ENCODE measurements around the gene EFCAB10.
"Not testable (repeated sequence)": the region's sequence is repeated elsewhere in the genome, so short reads cannot be mapped to it uniquely, and the experiment has no call there.

EFCAB10 gene

GRCh38 chr7:105531792-105532671, 49.3 kb downstream of the EFCAB10 start, which contains the start of gene RINT1:
TSS of gene RINT1 (plus strand) at chr7:105532201. CDS start at chr7:105532316, 115 bp downstream.
- Histone ChIP-seq H3K27ac (ENCODE audit: insufficient read depth, low read length, poor library complexity, severe bottlenecking) (peak within 1 kb of the TSS; percentile 76), H3K9me3 (ENCODE audit: control insufficient read depth, low read length) (no peaks in the 10 kb centered on the region), H3K4me1 (ENCODE audit: control insufficient read depth, insufficient read depth, low read length, poor library complexity, severe bottlenecking) (peaks cover 15% of the 10 kb centered on the region), H3K4me3 (ENCODE audit: insufficient read depth, low read depth, low read length, poor library complexity, severe bottlenecking) (peak within 1 kb of the TSS; percentile 89), H3K27me3 (replicated peaks; ENCODE audit: control insufficient read depth, insufficient read depth, low read length, poor library complexity, severe bottlenecking) (no peaks in the 10 kb centered on the region), H3K36me3 (ENCODE audit: control insufficient read depth, insufficient read depth, low read length) (peaks cover 10% of the 10 kb centered on the region)
- DNase-seq: peak; percentile 74 to 81 (median 78)

GRCh38 chr7:105530546-105530945, 50.7 kb downstream of the EFCAB10 start:
- Histone ChIP-seq H3K36me3 (ENCODE audit: control insufficient read depth, insufficient read depth, low read length) (peaks cover 2% of the 10 kb centered on the region), H3K27ac (ENCODE audit: insufficient read depth, low read length, poor library complexity, severe bottlenecking) (peak overlapping the region; percentile 76), H3K9me3 (ENCODE audit: control insufficient read depth, low read length) (no peaks in the 10 kb centered on the region), H3K4me3 (ENCODE audit: insufficient read depth, low read depth, low read length, poor library complexity, severe bottlenecking) (no peak overlapping the region), H3K27me3 (replicated peaks; ENCODE audit: control insufficient read depth, insufficient read depth, low read length, poor library complexity, severe bottlenecking) (no peaks in the 10 kb centered on the region), H3K4me1 (ENCODE audit: control insufficient read depth, insufficient read depth, low read length, poor library complexity, severe bottlenecking) (peaks cover 13% of the 10 kb centered on the region)
- DNase-seq: no peak

GRCh38 chr7:105530126-105530525, 51.2 kb downstream of the EFCAB10 start:
- Histone ChIP-seq H3K4me1 (ENCODE audit: control insufficient read depth, insufficient read depth, low read length, poor library complexity, severe bottlenecking) (peaks cover 12% of the 10 kb centered on the region), H3K36me3 (ENCODE audit: control insufficient read depth, insufficient read depth, low read length) (no peaks in the 10 kb centered on the region), H3K27me3 (replicated peaks; ENCODE audit: control insufficient read depth, insufficient read depth, low read length, poor library complexity, severe bottlenecking) (no peaks in the 10 kb centered on the region), H3K27ac (ENCODE audit: insufficient read depth, low read length, poor library complexity, severe bottlenecking) (no peak overlapping the region), H3K4me3 (ENCODE audit: insufficient read depth, low read depth, low read length, poor library complexity, severe bottlenecking) (no peak overlapping the region), H3K9me3 (ENCODE audit: control insufficient read depth, low read length) (no peaks in the 10 kb centered on the region)
- no peak for DNase-seq

GRCh38 chr7:105527737-105528136, 53.6 kb downstream of the EFCAB10 start:
- not testable (repeated sequence) for H3K4me3 ChIP-seq (ENCODE audit: insufficient read depth, low read depth, low read length, poor library complexity, severe bottlenecking); DNase-seq; H3K27me3 ChIP-seq (replicated peaks; ENCODE audit: control insufficient read depth, insufficient read depth, low read length, poor library complexity, severe bottlenecking); H3K27ac ChIP-seq (ENCODE audit: insufficient read depth, low read length, poor library complexity, severe bottlenecking); H3K9me3 ChIP-seq (ENCODE audit: control insufficient read depth, low read length); H3K36me3 ChIP-seq (ENCODE audit: control insufficient read depth, insufficient read depth, low read length); H3K4me1 ChIP-seq (ENCODE audit: control insufficient read depth, insufficient read depth, low read length, poor library complexity, severe bottlenecking)

- no peak for DNase-seq
- no peaks in the 10 kb centered on the region for H3K36me3 ChIP-seq (ENCODE audit: control insufficient read depth, insufficient read depth, low read length)
- no peak overlapping the region for H3K4me3 ChIP-seq (ENCODE audit: insufficient read depth, low read depth, low read length, poor library complexity, severe bottlenecking)
- H3K9me3 ChIP-seq (ENCODE audit: control insufficient read depth, low read length): no peaks in the 10 kb centered on the region
- no peak overlapping the region for H3K27ac ChIP-seq (ENCODE audit: insufficient read depth, low read length, poor library complexity, severe bottlenecking)
- H3K27me3 ChIP-seq (replicated peaks; ENCODE audit: control insufficient read depth, insufficient read depth, low read length, poor library complexity, severe bottlenecking): no peaks in the 10 kb centered on the region
- H3K4me1 ChIP-seq (ENCODE audit: control insufficient read depth, insufficient read depth, low read length, poor library complexity, severe bottlenecking): peaks cover 2% of the 10 kb centered on the region
These were observed 56.5 kb downstream of the EFCAB10 start for GRCh38 chr7:105524840-105525239.

- H3K9me3 ChIP-seq (ENCODE audit: control insufficient read depth, low read length); H3K4me3 ChIP-seq (ENCODE audit: insufficient read depth, low read depth, low read length, poor library complexity, severe bottlenecking); H3K4me1 ChIP-seq (ENCODE audit: control insufficient read depth, insufficient read depth, low read length, poor library complexity, severe bottlenecking); H3K27me3 ChIP-seq (replicated peaks; ENCODE audit: control insufficient read depth, insufficient read depth, low read length, poor library complexity, severe bottlenecking); DNase-seq; H3K27ac ChIP-seq (ENCODE audit: insufficient read depth, low read length, poor library complexity, severe bottlenecking); H3K36me3 ChIP-seq (ENCODE audit: control insufficient read depth, insufficient read depth, low read length): not testable (repeated sequence)
These were observed 56.9 kb downstream of the EFCAB10 start for GRCh38 chr7:105524423-105524822.

- DNase-seq: peak; percentile 62 to 70 (median 67)
- Histone ChIP-seq H3K27me3 (replicated peaks; ENCODE audit: control insufficient read depth, insufficient read depth, low read length, poor library complexity, severe bottlenecking) (no peaks in the 10 kb centered on the region), H3K27ac (ENCODE audit: insufficient read depth, low read length, poor library complexity, severe bottlenecking) (peak within 1 kb of the TSS; percentile 49), H3K9me3 (ENCODE audit: control insufficient read depth, low read length) (no peaks in the 10 kb centered on the region), H3K4me3 (ENCODE audit: insufficient read depth, low read depth, low read length, poor library complexity, severe bottlenecking) (peak within 1 kb of the TSS; percentile 78), H3K4me1 (ENCODE audit: control insufficient read depth, insufficient read depth, low read length, poor library complexity, severe bottlenecking) (peaks cover 2% of the 10 kb centered on the region), H3K36me3 (ENCODE audit: control insufficient read depth, insufficient read depth, low read length) (no peaks in the 10 kb centered on the region)
These were observed 59.4 kb downstream of the EFCAB10 start, which contains the start of gene PUS7 for GRCh38 chr7:105521717-105522463. TSS of gene PUS7 (minus strand) at chr7:105522271. CDS start at chr7:105508512, 13,759 bp downstream.

- peak in 1 of 3 donors; percentile 6 for DNase-seq
- Histone ChIP-seq H3K4me1 (ENCODE audit: control insufficient read depth, insufficient read depth, low read length, poor library complexity, severe bottlenecking) (peaks cover 2% of the 10 kb centered on the region), H3K4me3 (ENCODE audit: insufficient read depth, low read depth, low read length, poor library complexity, severe bottlenecking) (peak overlapping the region; percentile 78), H3K36me3 (ENCODE audit: control insufficient read depth, insufficient read depth, low read length) (no peaks in the 10 kb centered on the region), H3K9me3 (ENCODE audit: control insufficient read depth, low read length) (no peaks in the 10 kb centered on the region), H3K27me3 (replicated peaks; ENCODE audit: control insufficient read depth, insufficient read depth, low read length, poor library complexity, severe bottlenecking) (no peaks in the 10 kb centered on the region), H3K27ac (ENCODE audit: insufficient read depth, low read length, poor library complexity, severe bottlenecking) (no peak overlapping the region)
These were observed 60.1 kb downstream of the EFCAB10 start for GRCh38 chr7:105521027-105521716.

GRCh38 chr7:105520620-105521019, 60.7 kb downstream of the EFCAB10 start:
- not testable (repeated sequence) for H3K9me3 ChIP-seq (ENCODE audit: control insufficient read depth, low read length); DNase-seq; H3K4me1 ChIP-seq (ENCODE audit: control insufficient read depth, insufficient read depth, low read length, poor library complexity, severe bottlenecking); H3K27me3 ChIP-seq (replicated peaks; ENCODE audit: control insufficient read depth, insufficient read depth, low read length, poor library complexity, severe bottlenecking); H3K4me3 ChIP-seq (ENCODE audit: insufficient read depth, low read depth, low read length, poor library complexity, severe bottlenecking); H3K36me3 ChIP-seq (ENCODE audit: control insufficient read depth, insufficient read depth, low read length); H3K27ac ChIP-seq (ENCODE audit: insufficient read depth, low read length, poor library complexity, severe bottlenecking)

Data from effector memory CD4-positive, alpha-beta T cell (primary cell).